Neural cell (in vitro differentiated cells): ENCODE measurements around the gene ISYNA1. TPM values are rescaled to one million over a fixed set of nuclear protein-coding genes. Genes with fewer than 3 reads are reported as not detected.

Experiments used
- H2AFZ ChIP-seq: fragments of 200-600, 300-800 bp; sonication (generic), shearing (Covaris generic); 2 replicates; pipeline ENCODE4 v1.6.0; 2014; ENCODE audit warnings: low read depth, mild to moderate bottlenecking, antibody characterized with exemption, low read length, moderate library complexity
- H3F3A ChIP-seq: fragments of 200-600 bp; shearing (Covaris generic); 2 replicates; pipeline ENCODE4 v1.6.1; 2016; ENCODE audit warnings: mild to moderate bottlenecking, moderate library complexity, mixed read lengths, antibody characterized with exemption, low read length; ENCODE audit not compliant: insufficient read depth, poor library complexity, severe bottlenecking
- H3K27ac ChIP-seq: fragments of 200-600, 300-800 bp; sonication (generic), shearing (Covaris generic); 2 replicates; pipeline ENCODE4 v1.5.1; 2014; ENCODE audit warnings: mild to moderate bottlenecking, low read length, moderate library complexity
- H3K27me3 ChIP-seq: fragments of 300-800, 200-600 bp; sonication (generic), shearing (Covaris generic); 2 replicates; pipeline ENCODE4 v1.6.0; 2014; ENCODE audit warnings: mild to moderate bottlenecking, low read depth, low read length, moderate library complexity; ENCODE audit not compliant: insufficient read depth
- H3K36me3 ChIP-seq: fragments of 300-800, 200-600 bp; sonication (generic), shearing (Covaris generic); 2 replicates; pipeline ENCODE4 v1.5.1; 2014; ENCODE audit warnings: mild to moderate bottlenecking, antibody characterized with exemption, low read length, moderate library complexity; ENCODE audit not compliant: insufficient read depth
- H3K4me2 ChIP-seq: fragments of 300-800, 200-600 bp; sonication (generic), shearing (Covaris generic); 2 replicates; pipeline ENCODE4 v1.6.0; 2014; ENCODE audit warnings: mild to moderate bottlenecking, low read length
- H3K4me3 ChIP-seq: fragments of 300-800, 200-600 bp; sonication (generic), shearing (Covaris generic); 2 replicates; pipeline ENCODE4 v1.5.1; 2014; ENCODE audit warnings: mild to moderate bottlenecking, low read length, moderate library complexity
- H3K79me2 ChIP-seq: fragments of 200-600 bp; shearing (Covaris generic); replicated peaks from 2 replicates; pipeline ENCODE4 v1.6.0; 2014; ENCODE audit warnings: mild to moderate bottlenecking, low read length, moderate library complexity; ENCODE audit not compliant: insufficient read depth
- H3K9ac ChIP-seq: fragments of 300-800, 200-600 bp; sonication (generic), shearing (Covaris generic); 2 replicates; pipeline ENCODE4 v1.6.1; 2016; ENCODE audit warnings: mild to moderate bottlenecking, low read length, mixed read lengths
- H3K9me2 ChIP-seq: fragments of 200-600 bp; shearing (Covaris generic); 2 replicates; pipeline ENCODE4 v1.6.1; 2016; ENCODE audit warnings: mild to moderate bottlenecking, low read length, mixed read lengths; ENCODE audit not compliant: insufficient read depth
- H3K9me3 ChIP-seq: fragments of 200-600, 300-800 bp; sonication (generic), shearing (Covaris generic); 2 replicates; pipeline ENCODE4 v1.6.1; 2016; ENCODE audit warnings: mild to moderate bottlenecking, mixed run types, low read length, moderate library complexity, mixed read lengths
- H4K20me1 ChIP-seq: fragments of 200-600 bp; shearing (Covaris generic); 2 replicates; pipeline ENCODE4 v1.6.1; 2016; ENCODE audit warnings: mild to moderate bottlenecking, mixed run types; ENCODE audit not compliant: insufficient read depth
- EP300 ChIP-seq: fragments of 450-650 bp; conservative IDR thresholded peaks from 2 replicates; pipeline ENCODE4 v1.6.1; 2014; ENCODE audit warnings: antibody characterized with exemption, mild to moderate bottlenecking, moderate library complexity; ENCODE audit not compliant: poor library complexity, severe bottlenecking
- EZH2 ChIP-seq: fragments of 200-600, 300-800 bp; shearing (Covaris generic), sonication (generic); IDR thresholded peaks from 2 replicates; pipeline ENCODE4 v1.6.1; 2014; ENCODE audit warnings: antibody characterized with exemption, low read length, borderline replicate concordance, mild to moderate bottlenecking; ENCODE audit not compliant: insufficient read depth, poor library complexity, severe bottlenecking
- MXI1 ChIP-seq: fragments of 450-650 bp; conservative IDR thresholded peaks from 2 replicates; pipeline ENCODE4 v1.6.1; 2014; ENCODE audit warnings: antibody characterized with exemption, mild to moderate bottlenecking; ENCODE audit not compliant: poor library complexity, severe bottlenecking
- POLR2AphosphoS5 ChIP-seq: IDR thresholded peaks from 2 replicates; pipeline ENCODE4 v1.6.1; 2012
- RAD21 ChIP-seq: fragments of 450-650 bp; conservative IDR thresholded peaks from 2 replicates; pipeline ENCODE4 v1.6.1; 2014; ENCODE audit warnings: antibody characterized with exemption, mild to moderate bottlenecking, moderate library complexity
- SMC3 ChIP-seq: fragments of 450-650 bp; conservative IDR thresholded peaks from 2 replicates; pipeline ENCODE4 v1.6.1; 2014; ENCODE audit warnings: antibody characterized with exemption, mild to moderate bottlenecking, moderate library complexity; ENCODE audit not compliant: poor library complexity
- TAF1 ChIP-seq: IDR thresholded peaks from 2 replicates; pipeline ENCODE4 v1.6.1; 2012; ENCODE audit warnings: low read depth
- polyA plus RNA-seq: library from polyadenylated mRNA; depleted of rRNA; stranded (reverse); fragments of >200 nt; gene quantifications from 2 replicates; pipeline ENCODE4 v1.2.3, GENCODE V29; 2014
- TF ChIP-seq, protein P1 (sequence below): IDR thresholded peaks from 2 replicates; pipeline ENCODE4 v1.6.1; 2012; ENCODE audit warnings: borderline replicate concordance
- TF ChIP-seq, protein P2 (sequence below): fragments of 450-650 bp; IDR thresholded peaks from 2 replicates; pipeline ENCODE4 v1.5.1; 2014; ENCODE audit warnings: antibody characterized with exemption, mild to moderate bottlenecking, moderate library complexity; ENCODE audit not compliant: poor library complexity, severe bottlenecking

ISYNA1 gene
- polyA plus RNA-seq, 1 donor from 2014 or later, result 123 TPM

DNA sequence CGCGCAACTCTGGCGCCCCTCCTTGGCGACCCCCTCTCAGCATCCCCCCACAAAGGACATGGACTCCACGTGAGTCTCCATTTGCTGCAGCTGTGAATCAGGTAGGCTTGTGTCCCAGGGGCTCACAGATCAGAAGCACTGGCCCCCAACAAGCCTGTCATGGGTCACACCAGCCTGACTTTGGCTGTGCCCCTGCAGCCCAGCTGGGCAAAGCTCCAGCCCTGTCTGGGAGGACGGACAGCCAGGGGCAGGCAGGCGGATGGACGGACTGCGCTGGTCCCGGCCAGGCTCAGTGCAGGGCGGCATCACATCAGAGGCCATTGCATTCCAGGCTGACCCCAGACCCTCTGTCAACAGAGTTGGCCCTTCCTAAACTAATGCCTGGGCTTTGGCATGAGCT, 28.4 kb upstream of the ISYNA1 start:
- Histone ChIP-seq H3K9ac (no peak overlapping the region), H3K27me3 (no peaks in the 10 kb centered on the region), H3K4me2 (no peak overlapping the region), H3K9me3 (no peaks in the 10 kb centered on the region), H3K4me3 (no peak overlapping the region), H3K9me2 (no peaks in the 10 kb centered on the region), H3K79me2 (no peaks in the 10 kb centered on the region), H2AFZ (no peak overlapping the region), H3K36me3 (no peaks in the 10 kb centered on the region), H3K27ac (no peak overlapping the region), H3F3A (no peaks in the 10 kb centered on the region), H4K20me1 (no peaks in the 10 kb centered on the region)
- no peak for TF ChIP-seq TAF1
- TF ChIP-seq, protein P1, sequence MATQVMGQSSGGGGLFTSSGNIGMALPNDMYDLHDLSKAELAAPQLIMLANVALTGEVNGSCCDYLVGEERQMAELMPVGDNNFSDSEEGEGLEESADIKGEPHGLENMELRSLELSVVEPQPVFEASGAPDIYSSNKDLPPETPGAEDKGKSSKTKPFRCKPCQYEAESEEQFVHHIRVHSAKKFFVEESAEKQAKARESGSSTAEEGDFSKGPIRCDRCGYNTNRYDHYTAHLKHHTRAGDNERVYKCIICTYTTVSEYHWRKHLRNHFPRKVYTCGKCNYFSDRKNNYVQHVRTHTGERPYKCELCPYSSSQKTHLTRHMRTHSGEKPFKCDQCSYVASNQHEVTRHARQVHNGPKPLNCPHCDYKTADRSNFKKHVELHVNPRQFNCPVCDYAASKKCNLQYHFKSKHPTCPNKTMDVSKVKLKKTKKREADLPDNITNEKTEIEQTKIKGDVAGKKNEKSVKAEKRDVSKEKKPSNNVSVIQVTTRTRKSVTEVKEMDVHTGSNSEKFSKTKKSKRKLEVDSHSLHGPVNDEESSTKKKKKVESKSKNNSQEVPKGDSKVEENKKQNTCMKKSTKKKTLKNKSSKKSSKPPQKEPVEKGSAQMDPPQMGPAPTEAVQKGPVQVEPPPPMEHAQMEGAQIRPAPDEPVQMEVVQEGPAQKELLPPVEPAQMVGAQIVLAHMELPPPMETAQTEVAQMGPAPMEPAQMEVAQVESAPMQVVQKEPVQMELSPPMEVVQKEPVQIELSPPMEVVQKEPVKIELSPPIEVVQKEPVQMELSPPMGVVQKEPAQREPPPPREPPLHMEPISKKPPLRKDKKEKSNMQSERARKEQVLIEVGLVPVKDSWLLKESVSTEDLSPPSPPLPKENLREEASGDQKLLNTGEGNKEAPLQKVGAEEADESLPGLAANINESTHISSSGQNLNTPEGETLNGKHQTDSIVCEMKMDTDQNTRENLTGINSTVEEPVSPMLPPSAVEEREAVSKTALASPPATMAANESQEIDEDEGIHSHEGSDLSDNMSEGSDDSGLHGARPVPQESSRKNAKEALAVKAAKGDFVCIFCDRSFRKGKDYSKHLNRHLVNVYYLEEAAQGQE, result no peak
- TF ChIP-seq, protein P2, sequence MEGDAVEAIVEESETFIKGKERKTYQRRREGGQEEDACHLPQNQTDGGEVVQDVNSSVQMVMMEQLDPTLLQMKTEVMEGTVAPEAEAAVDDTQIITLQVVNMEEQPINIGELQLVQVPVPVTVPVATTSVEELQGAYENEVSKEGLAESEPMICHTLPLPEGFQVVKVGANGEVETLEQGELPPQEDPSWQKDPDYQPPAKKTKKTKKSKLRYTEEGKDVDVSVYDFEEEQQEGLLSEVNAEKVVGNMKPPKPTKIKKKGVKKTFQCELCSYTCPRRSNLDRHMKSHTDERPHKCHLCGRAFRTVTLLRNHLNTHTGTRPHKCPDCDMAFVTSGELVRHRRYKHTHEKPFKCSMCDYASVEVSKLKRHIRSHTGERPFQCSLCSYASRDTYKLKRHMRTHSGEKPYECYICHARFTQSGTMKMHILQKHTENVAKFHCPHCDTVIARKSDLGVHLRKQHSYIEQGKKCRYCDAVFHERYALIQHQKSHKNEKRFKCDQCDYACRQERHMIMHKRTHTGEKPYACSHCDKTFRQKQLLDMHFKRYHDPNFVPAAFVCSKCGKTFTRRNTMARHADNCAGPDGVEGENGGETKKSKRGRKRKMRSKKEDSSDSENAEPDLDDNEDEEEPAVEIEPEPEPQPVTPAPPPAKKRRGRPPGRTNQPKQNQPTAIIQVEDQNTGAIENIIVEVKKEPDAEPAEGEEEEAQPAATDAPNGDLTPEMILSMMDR, result no peak
- TF ChIP-seq RAD21, result no peak
- no peak for TF ChIP-seq EZH2

DNA sequence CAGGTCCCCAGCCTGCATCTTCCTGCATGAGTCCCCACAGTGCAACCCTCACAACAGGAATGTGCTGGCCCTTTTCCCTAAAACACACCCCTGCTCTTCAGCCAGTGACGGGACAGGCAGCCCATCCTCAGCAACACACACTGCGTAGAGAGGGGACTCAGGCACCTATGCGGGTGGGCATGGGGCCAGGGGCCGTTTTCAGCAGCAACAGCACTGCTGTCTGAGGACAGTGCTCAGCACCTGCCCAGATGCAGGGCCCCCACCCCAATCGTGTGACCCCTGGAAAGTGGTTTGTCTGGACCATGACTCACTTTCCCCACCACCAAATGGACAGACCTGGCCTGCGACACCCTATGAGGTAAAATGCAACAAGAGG, 28.0 kb upstream of the ISYNA1 start:
- no peak overlapping the region for H3K4me2 ChIP-seq
- no peaks in the 10 kb centered on the region for H4K20me1 ChIP-seq
- no peak overlapping the region for H2AFZ ChIP-seq
- no peaks in the 10 kb centered on the region for H3K36me3 ChIP-seq
- no peaks in the 10 kb centered on the region for H3F3A ChIP-seq
- H3K27ac ChIP-seq, result no peak overlapping the region
- H3K9me3 ChIP-seq, result no peaks in the 10 kb centered on the region
- H3K79me2 ChIP-seq, result no peaks in the 10 kb centered on the region
- no peak overlapping the region for H3K4me3 ChIP-seq
- TF ChIP-seq, protein P2, result no peak
- TF ChIP-seq RAD21 (no peak), EP300 (no peak), TAF1 (no peak), POLR2AphosphoS5 (no peak), EZH2 (no peak), SMC3 (no peak), MXI1 (no peak)
- TF ChIP-seq, protein P1, result no peak
- no peaks in the 10 kb centered on the region for H3K9me2 ChIP-seq
- H3K9ac ChIP-seq, result no peak overlapping the region
- H3K27me3 ChIP-seq, result no peaks in the 10 kb centered on the region
